Ovary (tissue), 9 donors: ENCODE results near the gene HOXC12. TPM values are rescaled to one million over a fixed set of nuclear protein-coding genes. Genes with fewer than 3 reads are reported as not detected.

Experiments
- DNase-seq, 5 donors: peaks; one replicate each; pipeline ENCODE4 v3.0.0-alpha.2; 2019 to 2020
- H3K27ac ChIP-seq, 2 donors: fragments of 200-600 bp; one replicate each; pipeline versions ENCODE4 v1.5.1 to v1.8.0; 2019 to 2022
- H3K27me3 ChIP-seq: fragments of 200-600 bp; one replicate; pipeline ENCODE4 v1.8.0; 2022
- H3K36me3 ChIP-seq: fragments of 200-600 bp; sonication (generic); one replicate; pipeline ENCODE4 v1.5.1; 2019
- H3K4me1 ChIP-seq: one replicate; pipeline ENCODE4 v1.8.1; 2013; ENCODE audit warnings: mild to moderate bottlenecking, moderate library complexity; ENCODE audit not compliant: insufficient read depth
- H3K4me3 ChIP-seq: fragments of 200-600 bp; sonication (generic); one replicate; pipeline ENCODE4 v1.5.1; 2017
- H3K9me3 ChIP-seq, 2 donors: fragments of 200-600 bp in 1 of 2; sonication (generic) in 1 of 2; one replicate each; pipeline versions ENCODE4 v1.5.1 to v1.8.1; 2013 to 2019; ENCODE audit warnings: mild to moderate bottlenecking in 1 of 2, moderate library complexity in 1 of 2
- EP300 ChIP-seq: sonication (generic); formaldehyde crosslinking; IDR thresholded peaks from one replicate; pipeline ENCODE4 v1.6.1; 2017; ENCODE audit warnings: antibody characterized with exemption
- POLR2A ChIP-seq: fragments of 450-650 bp; IDR thresholded peaks from one replicate; pipeline ENCODE4 v1.6.1; 2017; ENCODE audit warnings: antibody characterized with exemption, mild to moderate bottlenecking, moderate library complexity
- WGBS, 3 donors: extraction: QIAGEN DNeasy Blood & Tissue Kit in 1 of 3; methylation state at CpG; one replicate each; pipeline versions ENCODE4 v1.1.5 to v1.1.7; 2013 to 2017; 5-methylcytosine and 5-hydroxymethylcytosine counted together
- intact Hi-C, 4 donors: fragments of 100-400 bp; cut with DNase I; formaldehyde crosslinking; loops; one replicate each; pipeline versions ENCODE4 v1.11.0 to v1.15.1; 2022 to 2023
- polyA plus RNA-seq, 2 donors: library from polyadenylated mRNA; stranded (reverse); fragments of 200-250 nt in 1 of 2; fragments of 350-450 nt in 1 of 2; fragmentation: Illumina TruSeq in 1 of 2; extraction: RNeasy Lipid Tissue Mini Kit (QIAGEN cat#74804) in 1 of 2; gene quantifications; one replicate each; pipeline ENCODE4 v1.2.3, GENCODE V29; 2013 to 2014
- total RNA-seq, 7 donors: library from RNA; depleted of rRNA in 2 of 7; stranded (reverse); fragments of >200 nt in 2 of 7; fragmentation: NEBNext Ultra II Directional in 3 of 7; extraction: Animal tissue kit (Norgen Biotek cat#: 25700) in 3 of 7; gene quantifications; one replicate each; pipeline versions ENCODE4 v1.1.0 to v1.2.4, GENCODE V29; 2016 to 2023
- TF ChIP-seq, protein P1 (sequence below), 3 donors: fragments of 450-650 bp in 2 of 3; fragments of 200-600 bp in 1 of 3; IDR thresholded peaks; one replicate each; pipeline versions ENCODE4 v1.5.1 to v1.8.0; 2016 to 2022; ENCODE audit warnings: antibody characterized with exemption in 3 of 3, mild to moderate bottlenecking in 1 of 3
- donor health status: DM: no; HTN: no; CAD: no; lungs with moderate emphysema.
- donor health status: DM: no; HTN: no; CAD: no.
- donor health status: Bipolar disorder and iron deficiency.
- donor health status: DM: yes; HTN: yes; CAD: no.
- donor health status: DM: no; HTN: no; CAD: no.
- donor health status: DM: yes; HTN: yes; CAD: no.

HOXC12 gene
- total and polyA plus RNA-seq, 9 donors, result not detected

DNA sequence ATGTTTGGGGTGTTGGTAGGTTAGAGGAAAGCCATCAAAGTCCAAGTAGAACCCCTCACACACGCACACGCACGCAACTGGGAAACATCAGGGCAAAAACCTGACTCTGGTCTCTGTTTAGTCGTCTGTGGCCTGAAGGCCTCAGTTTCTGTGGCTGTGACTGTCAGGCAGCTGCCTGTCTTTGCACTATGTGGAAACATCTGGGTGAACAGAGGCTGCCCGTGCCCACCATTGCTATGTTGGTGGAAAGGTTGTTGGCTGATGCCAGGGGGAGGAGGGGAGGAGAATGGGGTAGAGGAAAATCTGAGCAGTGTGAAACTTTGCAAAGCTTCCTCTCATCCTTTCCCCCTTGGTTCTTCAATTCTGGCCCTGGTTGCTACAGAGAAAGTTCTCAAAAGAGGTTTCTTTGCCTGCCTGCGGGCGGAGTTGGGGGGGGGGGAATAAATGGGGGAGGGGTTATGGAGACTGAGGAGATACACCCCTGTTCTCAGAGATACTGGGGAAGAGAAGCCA, 37.7 kb downstream of the HOXC12 start:
- no peaks in the 10 kb centered on the region for H3K27me3 ChIP-seq

DNA sequence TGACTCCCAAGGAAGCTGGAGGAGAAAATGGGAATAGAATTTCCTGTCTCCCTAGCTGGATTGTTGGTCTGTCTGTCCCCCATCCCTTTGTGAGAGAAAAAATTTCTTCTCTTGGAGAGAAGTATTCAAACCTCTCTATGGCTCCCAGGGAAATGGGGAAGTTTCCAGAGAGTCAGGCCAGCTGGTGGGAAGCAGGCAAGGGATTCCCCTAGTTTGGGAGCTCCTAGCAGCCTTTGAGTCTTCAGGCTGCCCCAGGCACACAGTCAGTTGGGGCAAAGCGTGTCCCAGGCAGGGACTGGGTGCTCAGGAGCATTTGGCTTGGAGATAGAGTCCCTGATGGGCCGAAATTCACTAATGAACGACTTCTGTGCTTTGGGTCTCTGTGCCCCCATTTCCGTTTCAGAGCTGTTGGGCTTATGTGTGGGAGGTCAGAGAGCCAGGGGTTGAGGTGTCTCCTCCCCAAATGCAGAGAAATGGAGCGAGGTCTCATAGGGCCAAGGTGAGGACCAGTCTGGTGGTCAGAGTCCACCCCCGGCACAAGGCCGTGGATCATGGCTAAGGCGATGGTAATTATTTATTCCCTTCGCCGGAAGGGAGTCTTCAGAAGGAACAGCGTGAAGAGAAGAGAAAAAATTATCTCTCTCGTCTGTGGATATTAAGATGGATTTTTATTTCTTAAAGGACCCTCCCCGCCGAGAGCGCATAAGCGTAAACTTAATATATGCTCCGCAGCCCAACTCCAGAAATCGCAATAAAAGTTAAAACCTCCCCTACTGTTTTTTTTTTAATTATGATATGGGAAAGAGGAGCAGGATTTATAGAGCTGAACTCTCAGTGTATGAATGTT, 38.7 kb downstream of the HOXC12 start:
- DNase-seq, result no peak
- Histone ChIP-seq H3K9me3 (no peaks in the 10 kb centered on the region), H3K4me3 (no peak overlapping the region), H3K27me3 (no peaks in the 10 kb centered on the region), H3K36me3 (no peaks in the 10 kb centered on the region), H3K27ac (no peak overlapping the region), H3K4me1 (peaks cover 8% of the 10 kb centered on the region)
- TF ChIP-seq, protein P1, sequence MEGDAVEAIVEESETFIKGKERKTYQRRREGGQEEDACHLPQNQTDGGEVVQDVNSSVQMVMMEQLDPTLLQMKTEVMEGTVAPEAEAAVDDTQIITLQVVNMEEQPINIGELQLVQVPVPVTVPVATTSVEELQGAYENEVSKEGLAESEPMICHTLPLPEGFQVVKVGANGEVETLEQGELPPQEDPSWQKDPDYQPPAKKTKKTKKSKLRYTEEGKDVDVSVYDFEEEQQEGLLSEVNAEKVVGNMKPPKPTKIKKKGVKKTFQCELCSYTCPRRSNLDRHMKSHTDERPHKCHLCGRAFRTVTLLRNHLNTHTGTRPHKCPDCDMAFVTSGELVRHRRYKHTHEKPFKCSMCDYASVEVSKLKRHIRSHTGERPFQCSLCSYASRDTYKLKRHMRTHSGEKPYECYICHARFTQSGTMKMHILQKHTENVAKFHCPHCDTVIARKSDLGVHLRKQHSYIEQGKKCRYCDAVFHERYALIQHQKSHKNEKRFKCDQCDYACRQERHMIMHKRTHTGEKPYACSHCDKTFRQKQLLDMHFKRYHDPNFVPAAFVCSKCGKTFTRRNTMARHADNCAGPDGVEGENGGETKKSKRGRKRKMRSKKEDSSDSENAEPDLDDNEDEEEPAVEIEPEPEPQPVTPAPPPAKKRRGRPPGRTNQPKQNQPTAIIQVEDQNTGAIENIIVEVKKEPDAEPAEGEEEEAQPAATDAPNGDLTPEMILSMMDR (IDR thresholded peaks at IDR 0.05), result no peak
- TF ChIP-seq POLR2A, result no peak
- TF ChIP-seq EP300, result no peak
- 50 to 63% (median 61%) methylated on average over 18 of the region's 18 CpGs for WGBS, 3 donors
- intact Hi-C loops, result loop anchor here in 1 of 4 donors (10.0 kb wide), 1 partner anchor 361 kb away; no protein-coding TSS in a partner anchor

More for the DNA sequence above, 37.7 kb downstream of the HOXC12 start:
- no peaks in the 10 kb centered on the region for H3K36me3 ChIP-seq
- no peak overlapping the region for H3K27ac ChIP-seq
- intact Hi-C loops, result loop anchor here in 1 of 4 donors (10.0 kb wide), 1 partner anchor 362 kb away; no protein-coding TSS in a partner anchor
- DNase-seq, result no peak
- H3K4me1 ChIP-seq, result peaks cover 8% of the 10 kb centered on the region
- no peak for TF ChIP-seq EP300
- TF ChIP-seq, protein P1 (IDR thresholded peaks at IDR 0.05), result no peak
- TF ChIP-seq POLR2A, result no peak
- 78 to 87% (median 81%) methylated on average over 7 of the region's 7 CpGs for WGBS, 3 donors
- no peak overlapping the region for H3K4me3 ChIP-seq
- H3K9me3 ChIP-seq, result no peaks in the 10 kb centered on the region

DNA sequence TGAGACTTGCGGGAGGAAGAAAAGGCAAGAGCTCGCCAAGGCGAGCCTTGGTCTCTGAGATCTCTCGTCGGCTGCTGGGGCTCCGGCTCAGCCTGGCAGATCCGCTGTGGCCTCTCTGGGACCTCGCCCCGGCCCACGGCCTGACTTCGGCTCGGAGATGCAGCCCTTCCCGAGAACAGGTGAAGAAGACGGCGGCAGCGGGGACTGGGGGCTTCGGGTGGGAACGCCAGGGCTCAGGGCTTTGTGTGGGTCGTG, 39.2 kb downstream of the HOXC12 start:
- DNase-seq, result peak in 1 of 5 donors; percentile 39
- Histone ChIP-seq H3K36me3 (no peaks in the 10 kb centered on the region), H3K9me3 (no peaks in the 10 kb centered on the region), H3K27me3 (no peaks in the 10 kb centered on the region), H3K27ac (peak overlapping the region in 1 of 2 donors; percentile 24), H3K4me3 (peak overlapping the region; percentile 21), H3K4me1 (peaks cover 8% of the 10 kb centered on the region)
- intact Hi-C loops, result loop anchor here in 1 of 4 donors (10.0 kb wide), 1 partner anchor 361 kb away; no protein-coding TSS in a partner anchor
- whole genome bisulfite sequencing, 3 donors, result 16 to 29% (median 18%) methylated on average over 19 of the region's 19 CpGs
- TF ChIP-seq, protein P1 (IDR thresholded peaks at IDR 0.05), result no peak
- TF ChIP-seq POLR2A (no peak), EP300 (no peak)

DNA sequence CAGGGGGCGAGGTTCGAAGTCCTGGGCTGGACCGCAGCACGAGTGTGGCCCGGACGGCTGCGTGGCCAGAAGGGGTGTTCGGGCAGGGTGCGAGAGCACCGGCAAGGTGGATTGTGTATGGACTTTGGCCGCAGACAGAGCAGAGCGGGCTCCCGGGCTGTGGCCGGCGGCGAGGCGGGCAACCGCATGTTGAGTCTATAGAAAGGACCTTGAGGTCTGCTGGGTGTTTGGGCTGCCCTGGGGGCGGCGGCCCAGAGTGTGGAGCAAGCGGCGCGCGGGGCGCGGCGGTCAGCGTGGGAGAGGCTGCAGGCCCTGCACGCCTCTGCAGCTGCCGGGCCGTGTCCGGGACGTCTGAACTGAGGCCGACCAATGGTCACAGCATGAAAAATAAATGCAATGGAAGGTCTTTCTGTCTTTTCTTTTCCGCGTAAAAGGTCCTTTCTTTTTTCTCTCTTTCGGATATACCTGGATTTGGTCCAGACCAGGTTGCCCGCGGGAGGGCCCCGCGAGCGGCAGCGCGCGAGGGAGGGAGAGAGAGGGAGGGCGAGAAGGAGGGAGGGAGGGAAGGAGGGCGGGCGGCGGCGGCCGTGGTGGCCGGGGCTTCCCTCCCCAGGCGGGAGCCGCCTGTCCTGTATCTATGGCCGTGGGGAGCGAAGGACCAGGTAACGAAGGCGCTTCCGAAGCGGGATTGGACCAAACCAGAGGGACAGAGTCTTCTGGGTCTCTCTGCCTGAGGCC, 39.7 kb downstream of the HOXC12 start:
- WGBS, 3 donors, result 4 to 13% (median 7%) methylated on average over 60 of the region's 60 CpGs
- H3K27ac ChIP-seq, result peak overlapping the region in 1 of 2 donors; percentile 72
- H3K4me3 ChIP-seq, result peak overlapping the region; percentile 21
- peaks cover 8% of the 10 kb centered on the region for H3K4me1 ChIP-seq
- TF ChIP-seq EP300 (no peak), POLR2A (no peak)
- TF ChIP-seq, protein P1 (IDR thresholded peaks at IDR 0.05), result no peak
- H3K27me3 ChIP-seq, result no peaks in the 10 kb centered on the region
- peak in 1 of 5 donors; percentile 65 for DNase-seq
- H3K36me3 ChIP-seq, result no peaks in the 10 kb centered on the region
- intact Hi-C loops, result loop anchor here in 1 of 4 donors (10.0 kb wide), 1 partner anchor 360 kb away; no protein-coding TSS in a partner anchor
- no peaks in the 10 kb centered on the region for H3K9me3 ChIP-seq
